Measurements from ENCODE around the gene EHD2.
"Not testable (repeated sequence)": the region's sequence is repeated elsewhere in the genome, so short reads cannot be mapped to it uniquely, and the experiment has no call there.

The EHD2 gene

GRCh38 chr19:47713046-47714021 lies at the start of gene EHD2:
Gene EHD2, plus strand, starts transcription at chr19:47713422. Its CDS starts 3,191 bp downstream, at chr19:47716613.
- DNase-seq: peak in 1 of 4 experiments; percentile 8

DNA sequence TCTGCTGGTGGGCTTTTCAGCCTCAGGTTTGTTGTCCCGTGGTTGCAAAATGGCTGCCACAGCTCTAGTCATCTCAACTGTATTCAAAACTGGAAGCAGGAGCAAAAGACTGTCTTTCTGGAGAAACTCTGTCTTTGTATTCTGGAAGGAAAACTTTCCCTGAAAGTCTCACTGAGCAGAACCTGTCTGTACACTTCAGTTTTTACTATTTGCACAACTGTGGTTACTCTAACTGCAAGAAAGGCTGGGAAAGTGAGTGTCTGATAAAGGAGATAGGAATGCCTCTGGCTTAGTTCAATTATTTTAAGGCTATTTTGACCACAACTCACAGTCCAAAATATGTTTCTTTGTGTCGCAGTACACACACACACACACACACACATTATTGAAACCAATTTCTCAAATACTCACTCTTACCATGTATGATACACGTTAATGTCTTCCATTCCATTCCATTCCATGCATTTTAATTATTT lies 49.7 kb upstream of the EHD2 start:
- DNase-seq: no peak

DNA sequence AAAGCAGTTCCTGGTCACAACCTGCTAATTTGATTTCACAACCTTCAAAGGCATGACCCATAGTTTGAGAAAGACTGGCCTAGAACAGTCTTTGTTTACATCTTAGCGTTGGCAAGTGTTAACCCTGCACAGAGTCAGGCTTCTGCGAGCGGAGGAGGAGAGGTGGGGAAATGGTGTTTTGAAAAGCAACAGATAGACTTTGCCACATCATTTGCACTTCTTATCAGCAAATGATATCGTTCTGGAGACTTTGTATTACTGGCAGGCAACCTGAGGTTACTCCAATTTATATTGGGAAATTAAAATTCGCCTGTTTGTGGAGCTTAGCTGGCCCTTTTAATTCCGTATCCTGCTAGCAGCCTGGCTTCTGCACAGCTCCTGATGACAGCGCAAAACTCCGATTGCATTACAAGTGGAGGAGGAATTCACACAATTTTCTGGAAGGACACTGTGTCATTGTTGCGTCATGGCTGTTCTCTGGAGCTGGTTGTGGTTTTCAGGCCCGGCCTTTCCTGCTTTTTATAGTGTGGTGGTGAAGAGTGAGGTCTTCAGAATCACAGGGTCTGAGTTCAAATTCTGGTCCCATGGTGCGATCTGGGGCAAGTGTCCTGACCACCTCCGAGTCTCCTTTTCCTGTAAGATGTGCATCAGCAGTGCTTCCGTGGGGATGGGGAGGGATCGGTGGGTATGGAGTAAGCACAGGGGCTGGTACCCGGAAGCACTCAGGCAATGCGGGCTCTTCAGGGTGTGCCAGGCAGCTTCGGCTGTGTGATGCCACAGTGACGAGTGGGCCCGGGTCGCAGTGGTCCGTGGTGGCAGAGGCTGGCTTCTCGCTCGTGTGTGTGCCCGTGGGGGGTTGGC lies 49.1 kb upstream of the EHD2 start:
- no peak for DNase-seq

DNA sequence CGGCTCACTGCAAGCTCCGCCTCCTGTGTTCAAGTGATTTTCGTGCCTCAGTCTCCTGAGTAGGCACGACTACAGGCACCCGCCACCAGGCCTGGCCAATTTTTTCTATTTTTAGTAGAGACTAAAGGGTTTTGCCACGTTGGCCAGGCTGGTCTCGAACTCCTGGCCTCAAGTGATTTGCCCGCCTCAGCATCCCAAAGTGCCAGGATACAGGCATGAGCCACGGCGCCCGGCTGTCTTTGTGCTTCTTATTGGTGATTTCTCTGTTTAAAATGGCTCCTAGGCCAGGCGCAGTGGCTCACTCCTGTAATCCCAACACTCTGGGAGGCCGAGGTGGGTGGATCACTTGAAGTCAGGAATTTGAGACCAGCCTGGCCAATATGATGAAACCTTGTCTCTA lies 44.7 kb upstream of the EHD2 start:
- DNase-seq: not testable (repeated sequence)

DNA sequence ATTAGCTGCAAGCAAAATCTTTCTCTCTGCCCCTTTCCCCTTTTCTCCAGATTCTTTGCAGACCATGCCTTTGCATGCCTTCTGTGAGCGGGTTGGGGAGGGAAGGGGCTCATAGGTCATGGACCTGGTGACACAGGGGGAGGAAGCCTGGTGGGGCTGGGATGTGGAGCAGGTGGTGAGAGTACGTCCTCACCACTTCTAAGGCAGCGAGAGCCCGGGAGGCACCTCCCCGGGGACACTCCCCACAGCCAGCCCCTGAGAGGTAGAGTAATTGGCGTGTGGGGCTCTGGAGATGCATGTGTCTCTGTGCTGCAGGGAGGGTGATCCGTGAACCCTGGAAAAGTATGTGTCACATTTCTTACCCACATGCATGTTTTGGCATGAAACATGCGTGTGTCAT lies 42.5 kb upstream of the EHD2 start:
- no peak for DNase-seq

DNA sequence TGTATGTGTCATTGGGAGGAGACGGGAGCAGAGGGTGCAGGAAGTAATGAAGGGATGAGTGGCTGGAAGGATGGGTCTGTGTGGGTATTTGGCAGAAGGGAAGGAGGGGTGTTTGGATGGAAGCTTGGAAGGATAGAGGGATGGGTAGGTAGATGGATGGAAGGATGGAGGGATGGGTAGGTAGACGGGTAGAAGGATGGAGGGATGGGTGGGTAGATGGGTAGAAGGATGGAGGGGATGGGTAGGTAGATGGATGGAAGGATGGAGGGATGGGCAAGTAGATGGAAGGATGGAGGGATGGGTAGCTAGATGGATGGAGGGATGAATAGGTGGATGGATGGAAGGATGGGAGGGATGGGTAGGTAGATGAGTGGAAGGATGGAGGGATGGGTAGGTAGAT lies 41.7 kb upstream of the EHD2 start:
- DNase-seq: no peak

DNA sequence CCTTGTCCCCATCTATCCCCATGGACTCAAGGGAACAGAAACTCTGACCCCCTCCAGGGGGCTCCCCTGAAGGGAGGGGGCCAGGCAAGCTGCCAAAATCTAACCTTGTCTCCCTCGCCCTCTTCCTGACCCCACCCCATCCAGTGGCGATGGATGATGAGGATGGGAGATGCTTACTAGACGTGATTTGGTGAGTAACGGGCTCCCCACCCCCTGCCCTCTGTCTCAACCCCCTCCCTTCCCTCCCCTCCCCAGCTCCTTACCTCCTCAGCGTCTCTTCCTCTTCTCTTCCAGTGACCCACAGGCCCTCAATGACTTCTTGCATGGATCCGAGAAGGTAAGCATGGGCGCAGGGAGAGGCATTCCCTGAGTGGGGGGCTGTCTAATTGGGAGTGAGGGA lies 39.8 kb upstream of the EHD2 start:
- DNase-seq: no peak

GRCh38 chr19:47674548-47674947 lies 38.7 kb upstream of the EHD2 start:
- no peak for DNase-seq

DNA sequence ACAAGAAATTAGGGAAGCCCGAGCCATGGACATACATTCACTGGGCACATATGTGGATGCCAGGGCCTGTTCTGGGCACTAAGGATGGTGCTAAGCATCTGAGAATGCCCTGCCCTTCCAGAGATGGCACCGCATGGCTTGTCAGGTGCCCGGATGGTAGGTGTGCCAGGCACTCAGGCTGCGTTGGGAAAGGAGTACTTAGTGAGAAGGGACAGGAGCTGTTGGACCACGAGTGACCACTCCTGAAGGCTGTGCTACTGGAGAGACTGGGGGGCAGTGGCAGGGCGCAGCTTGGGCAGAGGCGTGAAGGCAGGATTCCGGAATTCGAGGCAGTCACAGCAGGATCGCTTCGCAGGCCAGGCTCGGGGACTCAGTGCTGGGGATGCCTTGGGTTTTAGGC lies 38.0 kb upstream of the EHD2 start:
- DNase-seq: no peak

DNA sequence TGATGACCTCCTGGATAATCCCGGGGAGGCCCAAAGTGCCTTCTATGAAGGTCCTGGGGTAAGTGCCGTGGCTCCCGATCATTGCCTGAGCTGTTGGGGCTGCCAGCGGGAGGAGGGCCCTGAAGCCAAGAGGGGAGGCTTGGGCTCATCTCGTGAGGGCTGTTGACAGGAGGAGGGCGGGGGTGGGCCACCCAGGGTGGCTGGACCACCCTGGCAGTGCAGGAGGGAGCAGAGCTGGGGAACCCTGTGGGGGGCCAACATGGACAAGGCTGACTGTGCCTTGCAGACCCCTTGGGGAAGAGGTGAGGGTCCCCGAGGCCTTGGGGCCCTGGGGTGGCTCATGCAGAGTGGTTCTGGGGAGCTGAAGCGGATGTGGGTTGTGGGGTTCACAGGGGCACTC lies 37.4 kb upstream of the EHD2 start:
- DNase-seq: no peak

DNA sequence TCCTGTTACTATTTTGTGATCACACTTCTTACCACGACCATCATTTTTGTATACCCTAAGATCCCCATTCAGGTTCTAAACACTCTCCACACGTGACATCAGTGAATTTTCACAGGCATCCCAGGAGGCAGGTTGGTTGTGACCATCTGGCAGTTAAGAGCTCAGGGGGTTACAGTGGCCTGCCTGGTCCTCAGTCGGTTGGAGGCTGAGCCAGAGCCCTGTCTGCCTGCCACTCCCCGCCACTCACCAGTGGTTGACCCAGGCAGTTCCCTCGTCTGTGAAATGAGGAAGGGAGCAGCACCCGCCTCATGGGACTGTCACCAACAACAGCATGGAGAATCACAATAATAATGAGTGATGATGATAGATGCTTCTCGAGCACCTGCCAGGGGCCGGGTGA lies 36.4 kb upstream of the EHD2 start:
- no peak for DNase-seq

GRCh38 chr19:47679251-47679900 lies 33.8 kb upstream of the EHD2 start:
- no peak for DNase-seq

- DNase-seq: no peak
Measured at GRCh38 chr19:47679922-47680857, 33.0 kb upstream of the EHD2 start.

- no peak for DNase-seq
Measured at GRCh38 chr19:47680858-47681332, 32.3 kb upstream of the EHD2 start.

DNA sequence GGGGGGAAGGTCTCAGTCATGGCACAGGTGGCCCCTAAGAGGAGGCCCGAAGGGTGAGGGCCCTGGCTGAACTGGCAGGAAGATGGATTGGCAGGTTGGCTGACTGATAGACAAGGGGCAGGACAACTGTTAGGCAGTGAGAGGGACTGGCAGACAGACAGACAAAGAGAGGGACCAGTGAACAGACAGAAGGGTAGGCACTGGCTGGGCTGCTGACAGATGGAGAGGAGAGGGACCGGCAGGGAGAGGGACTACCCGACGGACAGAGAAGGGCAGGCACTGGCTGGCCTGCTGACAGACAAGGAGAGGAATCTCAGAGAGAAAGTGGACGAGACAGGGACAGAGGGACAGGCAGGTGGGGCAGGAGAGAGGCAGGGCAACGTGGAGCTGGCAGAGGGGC lies 31.8 kb upstream of the EHD2 start:
- no peak for DNase-seq

GRCh38 chr19:47681936-47682335 lies 31.3 kb upstream of the EHD2 start:
- no peak for DNase-seq

- no peak for DNase-seq
Measured at GRCh38 chr19:47682939-47683338, 30.3 kb upstream of the EHD2 start.

DNA sequence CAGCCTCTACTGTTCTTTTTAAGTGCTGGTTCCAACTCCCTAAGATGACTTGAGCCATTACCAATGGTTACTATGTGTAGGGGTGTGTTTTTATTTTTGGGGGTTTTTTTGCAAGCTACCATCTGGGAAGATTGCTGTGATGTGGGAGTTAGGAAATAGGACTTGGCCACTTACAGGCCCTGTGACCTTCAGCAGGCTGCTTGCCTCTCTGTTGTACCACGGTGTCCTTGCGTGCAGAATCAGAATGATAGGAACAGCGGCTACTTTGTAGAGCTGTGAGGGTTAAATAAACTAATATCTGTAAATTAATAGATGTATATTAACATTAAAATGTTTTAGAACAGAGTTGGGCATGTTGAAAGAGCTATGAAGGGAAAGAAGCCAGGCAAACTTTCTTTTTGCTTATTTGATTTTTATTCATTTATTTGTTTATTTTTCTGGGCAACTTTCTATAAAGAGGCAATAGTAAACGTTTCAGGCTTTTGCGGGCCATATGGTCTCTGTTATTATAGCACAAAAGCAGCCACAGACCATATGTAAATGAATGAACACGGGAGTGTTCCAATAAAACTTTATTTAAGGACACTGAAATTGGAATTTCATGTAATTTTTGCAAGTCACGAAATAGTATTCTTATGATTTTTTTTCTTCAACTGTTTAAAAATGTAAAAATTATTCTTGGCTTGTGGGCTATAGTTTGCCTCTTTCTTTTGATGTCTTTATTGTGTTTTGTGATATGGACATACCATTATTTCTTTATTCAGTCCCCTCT lies 26.4 kb upstream of the EHD2 start:
- no peak for DNase-seq

GRCh38 chr19:47687906-47688305 lies 25.3 kb upstream of the EHD2 start:
- no peak for DNase-seq

DNA sequence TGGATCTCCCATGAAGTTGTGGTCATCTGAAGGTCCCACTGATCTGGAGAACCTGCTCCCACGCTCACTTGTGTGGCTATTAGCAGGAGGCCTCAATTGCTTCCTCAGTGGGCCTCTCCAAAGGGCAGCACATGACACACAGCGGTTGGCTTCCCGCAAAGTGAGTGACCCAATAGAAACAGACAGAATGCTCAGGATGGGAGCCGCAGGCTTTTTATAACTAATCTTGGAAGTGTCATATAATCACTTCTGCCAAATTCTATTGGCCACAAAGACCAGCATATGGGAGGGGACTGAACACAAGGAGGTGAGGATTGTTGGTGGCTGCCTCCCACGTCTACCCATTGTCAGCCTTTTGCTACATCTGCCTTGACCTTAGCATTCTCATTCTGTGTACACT lies 22.1 kb upstream of the EHD2 start:
- DNase-seq: no peak

DNA sequence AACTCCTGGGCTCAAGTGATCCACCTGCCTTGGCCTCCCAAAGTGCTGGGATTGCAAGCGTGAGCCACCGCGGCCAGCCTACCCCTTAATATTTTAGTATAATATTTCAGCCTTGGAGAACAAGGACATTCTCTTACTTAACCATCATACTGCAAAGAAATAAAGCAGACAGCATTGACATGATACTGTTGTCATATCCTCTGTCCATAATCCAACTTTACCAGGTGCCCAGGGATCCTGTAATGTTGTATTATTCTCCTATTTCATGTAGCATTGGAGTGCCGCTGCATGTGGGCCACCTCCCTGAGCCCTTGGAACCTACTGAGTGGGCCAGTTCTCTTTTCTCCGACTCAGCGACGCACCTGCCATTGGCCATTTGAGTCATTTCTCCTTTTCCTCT lies 21.4 kb upstream of the EHD2 start:
- DNase-seq: no peak
